Duodenal mucosa (tissue), 2 donors: Measurements from ENCODE around the gene CHMP3.
A peak's percentile ranks its signal among the peaks of the same experiment; 100 is the strongest.

Experiments
- H3K27ac ChIP-seq: one replicate; pipeline ENCODE4 v1.7.0; 2013; ENCODE audit warnings: low read depth, low read length
- H3K27me3 ChIP-seq, 2 donors: one replicate each; pipeline ENCODE4 v1.7.0; 2013; ENCODE audit warnings: low read length in 2 of 2, control low read depth in 1 of 2; ENCODE audit not compliant: insufficient read depth in 2 of 2, control insufficient read depth in 1 of 2
- H3K36me3 ChIP-seq, 2 donors: one replicate each; pipeline ENCODE4 v1.7.0; 2013; ENCODE audit warnings: low read length in 2 of 2, control low read depth in 1 of 2; ENCODE audit not compliant: insufficient read depth in 2 of 2, control insufficient read depth in 1 of 2
- H3K4me1 ChIP-seq, 2 donors: one replicate each; pipeline ENCODE4 v1.7.0; 2013; ENCODE audit warnings: low read length in 2 of 2, control low read depth in 1 of 2; ENCODE audit not compliant: insufficient read depth in 2 of 2, control insufficient read depth in 1 of 2
- H3K4me3 ChIP-seq, 2 donors: one replicate each; pipeline ENCODE4 v1.7.0; 2013; ENCODE audit warnings: low read length in 2 of 2, low read depth in 1 of 2
- H3K9ac ChIP-seq, 2 donors: one replicate each; pipeline ENCODE4 v1.7.0; 2013; ENCODE audit warnings: low read length in 2 of 2, low read depth in 1 of 2
- H3K9me3 ChIP-seq, 2 donors: one replicate each; pipeline ENCODE4 v1.7.0; 2013; ENCODE audit warnings: low read length in 2 of 2, control low read depth in 1 of 2; ENCODE audit not compliant: control insufficient read depth in 1 of 2

CHMP3 gene

DNA sequence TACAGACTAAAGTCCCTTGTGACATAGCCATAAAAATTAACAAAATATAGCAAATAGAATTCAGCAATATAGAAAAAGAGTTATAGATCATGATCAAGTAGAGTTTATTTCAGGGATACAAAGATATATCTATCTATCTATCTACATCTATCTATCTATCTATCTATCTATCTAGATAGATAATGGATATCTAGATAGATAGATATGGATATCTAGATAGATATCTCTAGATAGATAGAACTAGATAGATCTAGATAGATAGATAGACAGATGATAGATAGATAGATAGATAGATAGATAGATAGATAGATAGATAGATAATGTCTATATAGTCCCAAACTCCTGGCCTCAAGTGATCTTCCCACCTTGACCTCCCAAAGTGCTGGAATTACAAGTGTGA is 17.3 kb upstream of the CHMP3 start:
- H3K4me3 ChIP-seq, result no peak overlapping the region
- H3K9me3 ChIP-seq, result no peaks in the 10 kb centered on the region
- no peaks in the 10 kb centered on the region for H3K4me1 ChIP-seq
- no peak overlapping the region for H3K9ac ChIP-seq
- H3K27ac ChIP-seq, result no peak overlapping the region
- H3K27me3 ChIP-seq, result no peaks in the 10 kb centered on the region
- H3K36me3 ChIP-seq, result no peaks in the 10 kb centered on the region

DNA sequence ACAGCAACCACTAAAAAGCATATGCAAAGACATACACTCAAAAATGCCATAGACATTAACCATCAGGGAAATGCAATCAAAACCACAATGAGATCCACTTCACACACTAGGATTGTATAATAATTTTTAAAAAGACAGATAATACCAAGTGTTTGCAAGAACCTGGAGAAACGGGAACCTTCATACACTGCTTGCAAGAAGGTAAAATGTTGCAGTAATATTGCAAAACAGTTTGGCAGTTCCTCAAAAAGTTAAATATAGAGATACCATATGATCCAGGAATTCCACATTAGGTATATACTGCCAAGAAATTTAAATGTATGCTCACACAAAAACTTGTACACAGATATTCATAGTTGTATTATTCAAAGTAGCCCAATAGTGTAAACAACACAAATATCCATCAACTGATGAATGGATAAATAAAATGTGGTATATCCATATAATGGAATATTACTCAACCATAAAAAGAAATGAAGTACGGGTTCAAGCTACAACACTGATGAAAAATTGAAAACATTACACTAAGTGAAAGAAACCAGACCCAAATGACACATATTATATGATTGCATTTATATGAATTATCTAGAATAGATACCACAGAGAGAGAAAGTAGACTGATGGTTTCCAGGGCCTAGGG is 14.7 kb upstream of the CHMP3 start:
- Histone ChIP-seq H3K36me3 (no peaks in the 10 kb centered on the region), H3K4me1 (no peaks in the 10 kb centered on the region), H3K9me3 (no peaks in the 10 kb centered on the region), H3K27ac (no peak overlapping the region), H3K27me3 (no peaks in the 10 kb centered on the region), H3K9ac (no peak overlapping the region), H3K4me3 (no peak overlapping the region)

DNA sequence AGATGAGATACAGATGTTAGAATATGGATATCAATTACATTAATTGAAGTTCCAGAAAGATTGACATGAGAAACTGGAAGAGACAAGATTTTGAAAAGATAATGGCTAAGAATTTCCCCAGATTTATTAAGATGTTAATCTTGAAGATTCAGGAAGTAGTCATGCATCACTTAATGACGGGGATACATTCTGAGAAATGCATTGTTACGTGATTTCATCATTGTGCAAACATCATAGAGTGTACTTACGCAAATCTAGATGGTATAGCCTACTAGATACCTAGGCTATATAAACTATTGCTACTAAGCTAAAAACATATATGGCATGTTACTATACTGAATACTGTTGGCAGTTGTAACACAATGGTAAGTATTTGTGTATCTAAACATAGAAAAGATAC is 6.8 kb upstream of the CHMP3 start:
- H3K27me3 ChIP-seq, result no peaks in the 10 kb centered on the region
- no peaks in the 10 kb centered on the region for H3K4me1 ChIP-seq
- no peak overlapping the region for H3K4me3 ChIP-seq
- H3K27ac ChIP-seq, result no peak overlapping the region
- H3K9me3 ChIP-seq, result no peaks in the 10 kb centered on the region
- H3K36me3 ChIP-seq, result no peaks in the 10 kb centered on the region
- no peak overlapping the region for H3K9ac ChIP-seq

DNA sequence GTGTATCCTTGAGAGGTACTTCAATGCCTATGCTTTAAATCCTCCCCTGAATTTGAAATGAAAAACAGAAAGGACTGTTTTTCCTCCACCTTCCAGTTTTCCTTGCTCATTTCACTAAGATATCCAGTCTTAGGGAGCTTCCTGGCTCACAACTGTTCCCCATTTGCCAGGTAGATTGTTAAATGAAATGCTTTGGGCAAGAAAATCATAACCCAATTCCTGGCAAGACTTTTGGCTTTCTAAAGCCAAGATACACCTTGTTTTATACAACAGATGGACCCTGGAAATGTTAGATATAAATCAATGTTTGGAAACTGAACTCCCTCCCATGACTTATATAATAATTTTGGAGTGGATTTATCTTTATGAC is 3.6 kb upstream of the CHMP3 start:
- no peaks in the 10 kb centered on the region for H3K27me3 ChIP-seq
- H3K36me3 ChIP-seq, result no peaks in the 10 kb centered on the region
- H3K9me3 ChIP-seq, result no peaks in the 10 kb centered on the region
- H3K4me1 ChIP-seq, result peaks cover 6 to 14% of the 10 kb centered on the region in 2 donors
- no peak overlapping the region for H3K27ac ChIP-seq
- no peak overlapping the region for H3K9ac ChIP-seq
- H3K4me3 ChIP-seq, result no peak overlapping the region

DNA sequence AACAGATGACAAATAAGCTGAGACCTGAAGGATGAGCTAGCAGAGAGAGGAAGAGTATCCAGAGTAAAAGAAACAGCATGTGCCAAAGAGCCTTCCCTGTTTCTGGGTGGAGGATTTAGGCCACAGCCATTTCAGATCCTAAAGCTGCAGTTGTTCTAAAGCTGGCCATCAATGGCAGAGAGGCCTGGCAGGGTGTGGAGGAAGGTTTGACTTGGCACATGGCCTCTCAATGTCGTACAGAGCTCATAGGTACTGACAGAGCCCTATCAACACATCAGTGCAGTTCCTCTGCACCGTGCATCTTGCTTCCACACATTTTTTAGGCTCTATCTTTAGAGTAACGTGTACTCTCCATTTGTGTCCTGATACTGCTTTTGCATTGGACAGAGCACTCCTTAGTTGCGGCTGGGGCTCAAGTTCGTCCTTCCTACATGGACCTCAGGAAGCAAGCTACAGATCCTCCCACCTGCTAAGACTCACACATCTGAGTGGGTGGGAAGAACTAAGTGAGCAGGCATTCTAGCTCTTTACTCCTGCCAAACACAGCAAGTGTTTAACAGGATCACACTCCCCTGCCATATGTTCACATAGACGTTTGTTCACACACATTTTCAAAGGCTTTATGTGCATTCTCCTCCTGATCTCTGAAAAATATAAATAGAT is 3.0 kb upstream of the CHMP3 start:
- Histone ChIP-seq H3K9me3 (no peaks in the 10 kb centered on the region), H3K9ac (no peak overlapping the region), H3K27ac (no peak overlapping the region), H3K27me3 (no peaks in the 10 kb centered on the region), H3K4me1 (peaks cover 11 to 19% of the 10 kb centered on the region in 2 donors), H3K36me3 (no peaks in the 10 kb centered on the region), H3K4me3 (no peak overlapping the region)

DNA sequence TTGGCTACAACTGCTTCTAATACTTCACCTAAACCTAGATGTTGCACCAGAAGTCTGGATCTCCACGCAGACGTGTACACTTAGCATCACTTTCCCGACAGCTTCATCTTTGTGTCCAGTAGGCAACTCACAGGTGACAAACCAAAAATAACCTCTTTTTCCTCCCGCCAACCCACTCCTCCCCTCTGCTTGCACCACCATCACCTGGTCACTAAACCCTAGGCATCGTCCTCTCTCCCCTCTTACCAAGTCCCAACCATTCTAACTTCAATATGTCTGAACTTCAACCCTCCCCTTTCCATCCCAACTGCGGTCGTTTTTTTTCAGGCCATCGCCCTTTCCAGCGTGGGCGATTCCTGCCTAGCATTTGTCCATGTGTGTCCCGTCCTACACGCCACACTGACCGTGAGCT is 413 bp upstream of the CHMP3 start:
- Histone ChIP-seq H3K27ac (no peak overlapping the region), H3K4me3 (peak overlapping the region; percentile 95 to 98), H3K27me3 (no peaks in the 10 kb centered on the region)

DNA sequence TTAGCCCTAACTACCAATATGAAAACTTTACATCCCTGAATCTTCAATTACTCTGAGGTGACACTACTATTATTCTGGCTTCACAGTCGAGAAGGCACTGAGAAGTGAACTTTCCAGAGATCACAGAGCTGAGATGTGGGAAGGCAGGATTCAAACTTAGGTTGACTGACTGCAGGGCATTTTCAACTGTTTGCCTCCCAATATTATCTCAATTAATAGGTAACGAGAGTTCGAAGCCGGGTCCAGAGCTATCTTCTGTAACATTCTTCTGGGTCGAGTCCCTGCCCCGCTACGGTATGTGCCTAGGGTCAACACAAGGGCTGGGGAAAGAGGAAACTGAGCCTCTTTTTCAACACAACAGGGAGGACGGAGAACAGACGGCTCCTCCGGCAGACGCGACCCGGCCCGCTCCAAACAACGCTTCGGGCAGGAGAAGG is 740 bp downstream of the CHMP3 start:
- peak overlapping the region; percentile 95 to 98 for H3K4me3 ChIP-seq
- H3K36me3 ChIP-seq, result no peaks in the 10 kb centered on the region
- H3K4me1 ChIP-seq, result peaks cover 13 to 20% of the 10 kb centered on the region in 2 donors
- no peaks in the 10 kb centered on the region for H3K27me3 ChIP-seq
- H3K27ac ChIP-seq, result peak overlapping the region; percentile 99
- H3K9ac ChIP-seq, result peak overlapping the region; percentile 98 to 100
- no peaks in the 10 kb centered on the region for H3K9me3 ChIP-seq

More for the DNA sequence above, 413 bp upstream of the CHMP3 start:
- H3K36me3 ChIP-seq, result no peaks in the 10 kb centered on the region
- peak overlapping the region; percentile 98 to 100 for H3K9ac ChIP-seq
- H3K9me3 ChIP-seq, result no peaks in the 10 kb centered on the region
- H3K4me1 ChIP-seq, result peaks cover 13 to 20% of the 10 kb centered on the region in 2 donors

DNA sequence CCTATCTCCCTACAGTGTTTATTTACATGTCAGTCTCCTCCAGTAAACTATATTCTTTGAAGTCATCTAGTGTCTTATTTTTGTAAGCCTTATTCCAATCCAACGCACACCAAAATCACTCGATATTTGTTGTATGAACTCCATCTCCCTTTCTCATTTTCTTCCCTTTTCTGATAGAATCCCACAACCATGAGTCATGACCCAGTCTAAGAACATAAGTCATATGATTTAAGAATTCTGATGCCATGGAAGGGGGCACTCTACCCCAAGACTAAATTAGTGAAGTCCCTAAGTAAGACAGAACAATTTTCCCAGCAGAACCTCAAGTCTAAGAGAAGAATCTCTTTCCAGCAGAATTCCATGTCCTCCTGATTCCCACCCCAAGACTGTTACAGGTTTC is 5.4 kb downstream of the CHMP3 start:
- Histone ChIP-seq H3K9me3 (no peaks in the 10 kb centered on the region), H3K4me3 (no peak overlapping the region), H3K4me1 (peaks cover 13% of the 10 kb centered on the region in 2 donors), H3K27me3 (no peaks in the 10 kb centered on the region), H3K9ac (no peak overlapping the region), H3K36me3 (no peaks in the 10 kb centered on the region), H3K27ac (no peak overlapping the region)

DNA sequence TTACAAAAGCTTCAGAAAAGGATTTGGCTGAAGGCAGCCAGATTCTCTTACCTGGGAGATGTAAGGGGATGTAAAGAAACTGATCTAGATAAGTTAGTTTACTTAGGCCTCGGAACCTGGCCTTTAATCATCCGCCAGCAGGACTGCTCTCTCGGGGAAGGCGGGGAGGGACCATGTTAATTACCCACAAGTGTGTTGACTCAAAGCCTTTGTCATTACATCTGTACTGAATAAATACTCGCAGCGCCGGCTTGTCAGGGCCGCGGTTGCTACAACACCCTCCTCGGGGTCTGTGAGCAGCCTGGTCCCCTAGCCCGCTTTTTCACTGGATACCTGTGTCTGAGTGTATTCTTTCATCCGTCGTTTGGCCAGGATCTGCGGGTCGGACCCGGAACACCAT is 6.7 kb downstream of the CHMP3 start:
- Histone ChIP-seq H3K9me3 (no peaks in the 10 kb centered on the region), H3K4me3 (no peak overlapping the region), H3K36me3 (no peaks in the 10 kb centered on the region), H3K4me1 (peaks cover 3 to 4% of the 10 kb centered on the region in 2 donors), H3K9ac (no peak overlapping the region), H3K27ac (no peak overlapping the region), H3K27me3 (no peaks in the 10 kb centered on the region)

DNA sequence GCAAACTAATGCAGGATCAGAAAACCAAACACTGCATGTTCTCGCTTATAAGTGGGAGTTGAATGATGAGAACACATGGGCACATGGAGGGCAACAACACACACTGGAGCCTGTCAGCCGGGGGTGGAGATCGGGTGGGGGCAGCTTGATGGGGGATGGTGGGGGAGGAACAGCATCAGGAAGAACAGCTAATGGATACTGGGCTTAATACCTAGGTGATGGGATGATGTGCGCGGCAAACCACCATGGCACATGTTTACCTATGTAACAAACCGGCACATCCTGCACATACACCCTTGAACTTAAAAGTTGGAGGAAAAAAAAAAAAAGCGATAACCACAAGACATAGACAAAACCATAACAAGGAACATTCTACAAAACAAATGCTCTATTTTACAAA is 10.4 kb downstream of the CHMP3 start:
- no peak overlapping the region for H3K9ac ChIP-seq
- no peaks in the 10 kb centered on the region for H3K9me3 ChIP-seq
- no peak overlapping the region for H3K27ac ChIP-seq
- no peaks in the 10 kb centered on the region for H3K36me3 ChIP-seq
- no peak overlapping the region for H3K4me3 ChIP-seq
- H3K4me1 ChIP-seq, result no peaks in the 10 kb centered on the region
- no peaks in the 10 kb centered on the region for H3K27me3 ChIP-seq
